Activated CD8-positive, alpha-beta memory T cell treated with anti-CD3 and anti-CD28 coated beads for 48 hours (primary cell): ENCODE data around the gene PEAK1.
"Not testable (repeated sequence)": the region's sequence is repeated elsewhere in the genome, so short reads cannot be mapped to it uniquely, and the experiment has no call there.

Experiments
- DNase-seq, 3 experiments: peaks; one replicate each; pipeline ENCODE4 v3.0.0-alpha.2; 2020; ENCODE audit warnings: low read depth in 2 of 3, low spot score in 2 of 3

PEAK1 gene

DNA sequence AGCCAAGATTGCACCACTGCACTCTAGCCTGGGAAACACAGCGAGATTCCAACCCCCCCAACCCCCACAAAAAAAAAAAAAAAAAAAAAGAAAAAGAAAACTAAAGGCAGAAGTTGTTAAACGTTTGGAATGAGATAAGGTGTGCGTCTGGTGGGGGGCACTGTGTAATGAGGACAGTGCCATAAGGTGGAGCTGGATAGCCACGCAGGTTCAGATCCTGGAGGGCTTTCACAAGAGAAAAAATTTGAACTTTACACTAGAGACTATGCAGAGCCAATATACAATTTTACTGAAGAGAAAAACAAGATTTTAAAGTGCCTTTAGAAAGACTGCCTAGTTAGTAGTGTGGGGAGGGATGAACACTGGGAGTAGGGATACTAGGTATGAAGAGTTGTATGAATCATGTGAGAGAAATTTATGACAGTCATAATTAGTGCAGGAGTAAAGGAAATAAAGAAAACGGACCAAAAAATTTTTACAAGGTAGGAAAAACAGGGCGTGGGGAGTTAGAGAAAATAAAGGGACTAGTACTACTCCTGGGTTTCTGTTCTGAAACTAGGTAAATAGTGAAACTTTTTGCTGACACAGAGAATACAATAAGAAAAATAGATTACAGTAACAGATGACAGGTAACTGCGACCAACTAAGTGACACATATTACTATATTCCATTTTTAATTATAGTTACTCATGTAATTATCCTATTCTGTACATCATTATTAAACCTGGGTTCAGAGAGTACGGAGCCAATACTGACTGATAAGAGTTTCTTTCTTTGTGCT, 108.1 kb downstream of the PEAK1 start:
- DNase-seq, result no peak

DNA sequence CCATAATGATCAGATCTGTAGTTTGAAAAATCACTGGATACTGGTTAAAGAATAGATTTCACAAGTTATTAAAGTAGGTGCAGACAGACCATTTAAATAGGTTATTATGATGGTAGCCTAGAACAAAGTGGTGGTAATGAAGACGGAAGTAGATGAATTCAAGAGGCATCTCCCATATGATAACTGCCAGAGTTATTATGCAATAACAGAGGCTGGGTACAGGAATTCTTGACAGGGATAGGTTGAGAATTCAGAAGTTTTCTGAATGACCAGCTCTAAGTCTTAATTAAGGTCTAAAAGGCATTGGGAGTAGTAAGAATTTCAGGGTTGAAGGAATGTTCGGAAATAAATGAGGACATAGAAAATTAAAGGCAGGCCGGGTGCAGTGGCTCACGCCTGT, 108.9 kb downstream of the PEAK1 start:
- DNase-seq, result no peak

DNA sequence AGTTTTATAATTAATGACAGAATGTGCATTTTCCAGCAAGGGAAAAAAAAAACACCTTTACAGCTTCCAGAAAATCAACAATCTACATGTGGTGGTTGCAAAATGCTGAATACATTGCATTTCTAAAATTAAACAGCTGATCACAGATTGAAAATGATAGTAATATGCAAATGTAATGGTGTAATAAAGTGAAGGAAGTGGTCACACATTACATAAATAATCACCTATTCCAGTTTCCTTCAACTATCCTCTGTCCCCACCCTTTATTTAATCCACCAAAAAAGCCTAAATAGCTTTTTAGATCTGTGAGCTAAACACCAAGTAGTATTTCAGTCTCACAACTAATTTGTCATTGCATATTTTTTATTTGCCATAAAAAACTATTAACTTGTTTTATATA, 110.5 kb downstream of the PEAK1 start:
- DNase-seq, result no peak

DNA sequence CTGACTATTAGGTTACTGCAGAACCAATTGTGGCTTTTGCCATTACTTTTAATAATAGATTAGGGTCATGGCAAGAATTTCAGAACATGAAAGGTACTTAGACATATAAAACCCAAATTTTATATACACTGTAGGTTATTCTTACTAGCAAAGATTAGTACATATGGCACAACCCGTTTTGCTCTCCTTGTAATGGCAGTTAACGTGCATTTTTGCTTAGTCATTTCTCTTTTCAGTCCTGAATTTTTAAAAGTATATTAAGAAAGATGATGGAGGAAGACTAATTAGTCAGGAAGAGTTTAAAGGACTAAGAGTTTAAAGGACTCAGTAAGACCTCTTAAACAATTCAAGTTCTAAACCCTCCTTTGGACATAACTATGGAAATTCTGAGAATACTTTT, 114.0 kb downstream of the PEAK1 start:
- no peak for DNase-seq

DNA sequence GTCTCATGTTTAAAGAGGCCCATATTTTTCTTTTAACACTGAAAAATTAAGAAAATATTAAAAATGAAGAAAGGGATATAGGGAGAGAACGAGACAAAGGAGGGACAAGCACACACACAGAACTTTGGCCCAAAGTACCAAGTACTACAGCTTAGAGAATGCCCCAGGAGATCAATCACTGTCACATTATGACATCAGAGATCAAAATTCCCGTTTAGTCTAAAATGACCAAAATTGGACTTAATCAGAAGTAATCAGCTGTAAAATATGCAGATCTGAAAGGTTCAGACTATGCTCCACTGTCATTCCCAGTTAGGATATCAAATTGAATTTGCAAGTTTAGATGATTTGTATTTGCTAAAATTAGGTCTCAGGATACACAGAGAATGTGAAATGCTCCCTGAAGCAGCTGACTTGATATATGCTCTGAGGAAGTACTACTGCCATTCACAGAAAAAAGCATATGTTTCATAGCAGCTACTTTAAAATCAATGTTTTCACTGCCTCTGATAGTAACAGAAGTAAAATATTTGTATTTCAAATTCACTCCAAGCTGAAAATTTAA, 123.0 kb downstream of the PEAK1 start:
- no peak for DNase-seq

DNA sequence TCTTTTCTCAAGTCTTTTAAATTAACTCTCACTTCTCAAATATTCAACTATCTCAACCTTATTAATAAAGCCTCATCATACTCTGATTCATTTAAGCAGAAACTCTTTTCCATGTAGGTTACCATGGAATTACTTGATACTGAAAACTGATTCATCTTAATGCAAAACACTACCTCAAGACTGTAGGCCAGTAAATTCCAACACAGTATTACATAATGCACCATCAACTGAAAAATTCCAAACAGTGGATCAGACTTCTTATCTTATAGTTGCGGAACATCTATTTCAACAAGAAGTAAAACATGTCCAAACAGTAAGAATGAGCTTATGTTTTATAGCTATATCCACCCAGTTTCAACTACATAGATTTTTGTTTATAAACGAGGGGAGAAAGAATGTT, 124.5 kb downstream of the PEAK1 start:
- DNase-seq, result no peak

DNA sequence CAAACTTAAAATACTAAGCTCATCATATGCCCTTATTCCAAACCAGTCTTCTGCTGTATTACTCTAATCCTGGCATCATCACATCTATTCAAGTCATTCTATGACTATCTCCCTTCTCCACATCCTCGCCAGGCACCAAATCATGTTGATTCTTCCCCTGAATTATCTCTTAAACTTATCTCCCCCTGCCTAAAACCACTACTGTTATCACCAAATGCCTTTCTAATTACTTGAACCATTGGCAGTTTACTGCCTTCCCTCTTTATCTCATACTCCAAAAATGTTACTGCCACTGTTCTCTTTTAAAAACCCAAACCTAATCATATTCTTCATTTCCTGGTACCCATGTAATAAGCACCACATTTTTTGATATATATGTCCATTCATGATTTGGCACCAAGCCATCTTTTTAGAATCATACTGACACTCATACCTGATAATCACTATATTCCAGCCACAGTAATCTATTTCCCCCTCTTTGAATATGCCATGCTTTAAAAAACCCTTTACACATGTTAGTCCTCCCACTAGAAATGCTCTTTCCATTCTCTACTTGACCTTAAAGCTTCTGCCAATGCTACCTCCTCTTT, 126.8 kb downstream of the PEAK1 start:
- no peak for DNase-seq

DNA sequence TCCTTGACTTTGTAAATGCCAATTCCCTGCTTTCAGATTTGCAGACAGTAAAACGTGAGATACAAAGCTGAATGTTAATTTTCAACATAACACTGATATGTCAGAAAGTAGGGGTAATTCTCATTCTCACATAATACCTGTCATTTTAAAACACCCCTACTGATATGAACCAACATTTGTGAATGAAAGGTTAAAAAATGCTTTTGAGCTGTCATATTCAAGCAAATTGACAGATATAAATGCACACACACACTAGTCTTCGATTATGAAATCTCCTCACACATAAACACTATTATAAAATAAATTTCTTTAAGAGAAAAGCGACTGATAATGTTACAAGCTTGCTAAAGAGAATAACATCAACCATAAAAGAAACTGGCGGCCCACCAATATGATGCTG, 128.8 kb downstream of the PEAK1 start:
- DNase-seq, result no peak

DNA sequence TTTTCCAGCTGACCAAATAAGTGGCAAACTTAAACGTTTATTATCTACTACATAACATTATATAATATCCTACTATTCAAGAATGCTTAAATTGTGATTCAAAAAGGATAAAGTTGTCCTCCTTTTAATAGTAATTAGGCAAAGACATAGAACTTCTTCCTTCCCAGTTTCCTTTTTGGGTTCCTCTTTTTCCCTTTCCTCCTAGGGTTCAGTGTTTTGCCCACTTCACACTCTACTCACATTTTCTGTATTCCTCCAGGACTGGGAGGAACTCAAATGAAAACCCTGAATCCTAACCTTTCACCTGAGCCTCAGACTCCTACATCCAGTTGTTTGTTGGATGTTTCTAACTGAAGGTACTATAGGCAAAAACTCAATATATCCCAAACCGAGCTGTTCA, 132.5 kb downstream of the PEAK1 start:
- DNase-seq, result no peak

DNA sequence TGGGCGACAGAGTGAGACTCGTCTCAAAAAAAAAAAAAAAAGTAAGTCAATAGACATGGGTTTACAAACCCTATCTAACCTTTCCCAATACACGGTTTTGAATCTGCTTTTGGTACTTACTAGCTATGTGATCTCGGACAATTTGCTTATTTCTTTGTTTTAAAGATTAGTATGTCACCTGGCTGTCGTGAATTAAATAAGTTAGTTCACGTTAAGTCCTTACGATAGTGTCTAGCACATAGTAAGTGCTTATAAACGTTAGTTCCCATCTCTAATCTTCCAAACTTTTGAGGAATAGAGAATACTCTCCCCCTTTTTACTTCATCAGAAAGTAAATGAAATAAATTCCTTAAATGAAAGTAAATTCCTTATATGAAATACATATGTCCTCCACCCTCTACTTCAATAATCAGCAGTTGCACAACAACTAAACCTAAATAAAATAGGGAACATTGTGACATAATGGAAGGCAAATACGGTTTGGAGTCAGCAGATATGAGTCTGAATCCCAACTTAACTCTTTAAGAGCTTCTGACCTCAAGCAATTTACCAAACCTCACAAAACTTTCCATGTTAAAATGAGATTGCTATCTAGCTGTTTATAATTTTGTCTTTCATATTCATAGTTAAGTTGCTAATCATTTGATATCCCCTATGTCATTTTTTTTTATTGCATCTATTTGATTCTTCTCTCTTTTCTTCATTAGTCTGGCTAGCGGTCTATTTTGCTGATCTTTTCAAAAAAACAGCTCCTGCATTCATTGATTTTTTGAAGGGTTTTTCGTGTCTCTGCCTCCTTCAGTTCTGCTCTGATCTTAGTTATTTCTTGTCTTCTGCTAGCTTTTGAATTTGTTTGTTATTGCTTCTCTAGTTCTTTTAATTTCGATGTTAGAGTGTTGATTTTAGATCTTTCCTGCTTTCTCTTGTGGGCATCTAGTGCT, 134.6 kb downstream of the PEAK1 start:
- DNase-seq, result no peak

DNA sequence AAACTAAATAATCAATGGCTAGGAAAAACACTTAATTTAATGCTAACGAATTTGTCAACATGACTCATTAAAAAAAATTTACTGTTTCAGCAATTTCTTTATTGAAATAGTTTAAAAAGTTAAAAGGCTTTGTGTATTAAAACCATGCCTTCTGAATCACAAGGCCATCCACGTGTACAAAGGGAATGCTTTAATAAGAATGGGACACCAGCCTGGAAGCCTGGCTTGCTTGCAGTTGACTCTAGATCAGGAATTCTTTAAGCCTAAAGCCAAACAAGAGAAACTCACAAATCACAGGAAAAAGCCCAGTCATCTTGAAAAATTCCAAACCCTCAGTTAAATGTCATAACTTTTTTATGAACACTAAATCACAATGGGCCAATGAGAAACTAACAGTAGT, 137.6 kb downstream of the PEAK1 start:
- DNase-seq, result no peak

DNA sequence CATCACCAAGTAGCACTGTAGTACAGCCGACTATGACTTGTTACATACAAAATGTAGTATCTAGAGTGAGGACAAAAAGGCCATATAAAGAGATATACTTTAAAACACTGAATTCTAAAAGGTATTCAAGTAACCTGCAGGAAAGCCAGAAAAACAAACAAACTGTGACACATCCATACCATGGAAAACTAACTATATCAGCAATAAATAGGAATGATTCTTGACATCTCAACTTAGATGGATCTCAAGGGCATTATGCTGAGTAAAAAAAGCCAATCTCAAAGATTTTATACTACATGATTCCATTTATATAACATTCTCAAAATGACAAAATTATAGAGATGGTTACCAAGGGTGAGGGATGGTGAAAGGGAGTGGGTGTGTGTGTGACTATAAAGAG, 143.0 kb downstream of the PEAK1 start:
- no peak for DNase-seq

DNA sequence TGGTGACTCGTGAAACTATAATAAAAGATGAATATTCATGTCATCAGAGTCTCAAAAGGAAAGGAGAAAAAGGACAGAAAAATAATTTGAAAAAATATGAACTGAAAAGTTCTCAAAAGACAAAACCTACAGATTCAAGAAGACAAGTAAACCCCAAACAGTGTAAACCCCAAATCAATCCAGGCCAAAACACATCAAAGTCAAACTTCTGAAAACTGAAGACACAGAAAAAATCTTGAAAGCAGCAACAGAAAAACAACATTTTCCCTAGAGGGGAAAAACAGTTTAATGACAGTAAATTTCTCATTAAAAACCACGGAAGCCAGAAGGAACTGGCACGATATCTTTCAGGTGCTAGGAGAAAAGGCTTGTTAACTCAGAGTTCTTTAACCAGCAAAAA, 143.8 kb downstream of the PEAK1 start:
- no peak for DNase-seq

DNA sequence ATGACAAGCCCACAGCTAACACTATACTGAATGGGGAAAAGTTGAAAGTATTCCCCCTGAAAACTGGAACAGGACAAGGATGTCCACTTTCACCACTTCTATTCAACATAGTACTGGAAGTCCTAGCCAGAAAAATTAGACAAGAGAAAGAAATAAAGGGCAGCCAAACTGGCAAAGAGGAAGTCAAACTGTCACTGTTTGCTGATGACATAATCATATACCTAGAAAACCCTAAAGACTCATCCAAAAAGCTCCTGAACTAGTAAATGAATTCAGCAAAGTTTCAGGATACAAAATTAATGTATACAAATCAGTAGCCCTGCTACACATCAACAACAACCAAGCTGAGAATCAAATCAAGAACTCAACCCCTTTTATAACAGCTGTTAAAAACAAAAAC, 146.8 kb downstream of the PEAK1 start:
- DNase-seq, result not testable (repeated sequence)

DNA sequence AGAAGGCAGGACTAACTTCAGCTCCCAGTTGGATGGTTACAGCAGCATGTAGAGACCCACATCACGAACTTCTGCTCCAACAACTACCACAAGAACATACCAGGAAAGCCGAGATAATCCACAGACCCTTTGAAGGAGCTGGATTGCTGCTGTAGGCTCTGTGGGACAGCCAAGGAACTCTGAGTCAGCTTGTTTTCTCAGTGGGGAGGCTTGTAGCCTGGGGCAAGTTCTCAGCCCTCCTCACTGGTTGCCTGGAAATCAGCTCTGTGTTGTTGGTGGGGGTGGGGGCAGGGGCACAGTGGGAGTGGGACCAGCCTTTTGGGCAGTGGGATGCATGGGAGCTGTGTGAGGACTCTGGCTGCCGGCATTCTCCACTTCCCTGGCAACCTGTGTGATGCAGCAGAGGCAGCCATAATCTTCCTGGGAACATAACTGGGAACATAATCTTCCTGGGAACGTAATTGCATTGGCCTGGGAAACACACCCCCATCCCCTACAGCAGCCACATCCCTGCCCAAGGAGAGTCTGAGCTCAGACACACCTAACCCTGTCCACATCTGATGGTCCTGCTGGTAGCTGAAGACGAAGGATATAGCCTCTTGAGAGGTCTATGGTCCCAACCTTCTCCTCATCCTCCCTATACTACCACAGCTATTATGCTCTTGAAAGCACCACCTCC, 153.1 kb downstream of the PEAK1 start:
- DNase-seq, result no peak

DNA sequence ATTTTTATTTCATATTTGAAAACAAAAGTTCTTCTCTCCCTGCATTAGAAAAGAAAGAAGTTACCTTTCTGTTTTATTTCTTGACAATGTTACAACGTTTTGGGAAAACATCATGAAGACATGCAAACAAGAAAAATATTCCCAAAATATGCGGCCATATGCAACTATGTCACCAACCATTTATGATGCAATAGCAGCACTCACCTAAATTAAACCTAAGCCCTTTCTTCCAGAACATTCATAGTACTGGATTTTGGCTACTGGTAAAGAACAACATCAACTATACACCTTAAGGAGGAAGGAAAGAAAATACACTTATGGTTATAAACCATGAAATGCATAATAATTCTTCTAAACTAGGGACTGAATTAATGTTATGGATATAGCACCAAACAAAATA, 164.5 kb downstream of the PEAK1 start:
- DNase-seq, result no peak

DNA sequence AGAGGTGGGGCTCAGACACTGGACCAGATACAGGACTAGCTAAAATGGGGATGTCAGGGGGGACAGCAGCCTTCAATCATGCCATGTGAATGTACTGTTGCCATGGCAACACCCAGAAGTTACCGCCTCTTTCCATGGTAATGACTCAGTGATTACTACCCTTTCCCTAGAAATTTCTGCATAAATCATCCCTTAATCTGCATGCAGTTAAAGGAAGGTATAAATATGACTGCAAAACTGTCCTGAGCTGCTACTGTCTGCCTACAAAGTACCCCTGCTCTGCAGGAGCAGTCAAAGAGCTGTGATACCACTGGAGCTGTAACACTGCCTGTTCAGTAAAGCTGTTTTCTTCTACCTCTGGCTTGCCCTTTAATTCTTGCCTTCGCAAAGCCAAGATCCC, 168.2 kb downstream of the PEAK1 start:
- DNase-seq, result no peak

DNA sequence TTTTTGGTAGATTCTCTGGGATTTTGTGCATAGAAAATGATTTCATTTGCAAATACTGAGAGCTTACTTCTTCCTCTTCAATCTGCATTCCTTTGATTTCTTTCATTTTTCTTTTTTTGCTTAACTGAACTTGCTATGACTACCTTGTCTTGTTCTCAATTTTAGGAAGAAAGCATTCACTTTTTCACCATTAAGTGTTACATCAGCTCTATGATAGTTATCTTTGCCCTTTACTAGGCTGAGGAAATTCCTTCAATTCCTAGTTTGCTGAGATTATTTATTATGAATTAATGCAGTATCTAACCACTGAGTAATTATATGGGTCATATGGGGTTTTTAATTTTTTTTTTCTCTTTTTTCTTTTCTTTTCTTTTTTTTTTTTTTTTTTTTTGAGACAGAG, 172.8 kb downstream of the PEAK1 start:
- no peak for DNase-seq

DNA sequence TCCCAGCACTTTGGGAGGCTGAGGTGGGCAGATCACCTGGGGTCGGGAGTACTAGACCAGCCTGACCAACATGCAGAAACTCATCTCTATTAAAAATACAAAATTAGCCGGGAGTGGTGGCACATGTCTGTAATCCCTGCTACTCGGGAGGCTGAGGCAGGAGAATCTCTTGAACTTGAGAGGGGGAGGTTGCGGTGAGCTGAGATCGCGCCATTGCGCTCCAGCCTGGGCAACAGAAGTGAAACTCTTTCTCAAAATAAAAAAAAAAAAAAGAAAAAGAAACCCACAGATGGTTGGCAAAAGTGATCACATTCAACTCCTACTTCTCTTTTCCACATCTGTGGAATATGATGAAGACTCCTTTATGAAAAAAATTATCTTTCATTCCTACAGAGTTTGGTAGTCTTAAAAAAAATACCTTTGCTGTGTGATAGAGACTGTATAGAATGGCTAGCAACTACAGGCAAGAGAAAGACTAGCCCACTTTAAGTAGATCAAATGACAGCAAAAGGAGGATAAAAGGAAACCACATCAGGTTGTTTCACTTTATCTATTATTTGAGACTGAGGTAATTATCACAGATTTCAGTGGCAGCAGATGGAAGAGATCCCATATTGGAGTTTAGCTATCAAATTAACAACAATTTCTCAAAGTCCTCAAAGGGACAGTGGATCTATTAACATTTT, 176.0 kb downstream of the PEAK1 start:
- no peak for DNase-seq

DNA sequence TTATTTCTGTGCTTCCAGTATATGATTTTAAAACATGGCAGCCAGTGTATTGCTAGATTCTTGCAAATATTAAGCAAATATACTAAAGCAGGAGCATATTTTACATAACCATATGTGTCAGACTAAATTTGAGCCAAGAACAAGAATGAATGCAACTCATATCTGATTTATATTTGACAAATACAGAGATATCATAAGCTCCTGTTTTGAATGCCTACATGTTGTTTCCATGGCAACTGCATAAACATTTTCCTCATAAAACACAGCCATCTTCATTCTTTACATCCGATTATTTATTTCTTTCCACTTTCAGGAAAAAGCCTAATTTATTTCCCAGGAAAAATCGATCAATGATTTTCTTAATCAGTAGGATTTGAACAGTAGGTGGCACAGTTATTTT, 176.8 kb downstream of the PEAK1 start:
- no peak for DNase-seq
